K562 (cell line): ENCODE data around the gene GSS. TPM values are rescaled to one million over a fixed set of nuclear protein-coding genes. Genes with fewer than 3 reads are reported as not detected.

Experiments
- ATF6 ChIP-seq: sonication (generic); formaldehyde crosslinking; IDR thresholded peaks from 2 replicates; pipeline ENCODE4 v1.4.0; 2020; ENCODE audit warnings: mild to moderate bottlenecking, missing genetic modification reagents
- CEBPZ ChIP-seq: fragments of 150-350 bp; IDR thresholded peaks from 2 replicates; pipeline ENCODE4 v1.6.1; 2014; ENCODE audit warnings: low read depth, mild to moderate bottlenecking, low read length, borderline replicate concordance
- DPF2 ChIP-seq: fragments of 450-650 bp; IDR thresholded peaks from 2 replicates; pipeline ENCODE4 v1.6.1; 2016
- ETV6 ChIP-seq, 3 experiments: fragments of 150-350 bp in 1 of 3; sonication (generic) in 1 of 3; formaldehyde crosslinking in 1 of 3; IDR thresholded peaks; 2 replicates each; pipeline versions ENCODE4 v1.6.1 to v1.8.0; 2014 to 2022; ENCODE audit warnings: borderline replicate concordance in 2 of 3, low read depth in 2 of 3, antibody characterized with exemption in 1 of 3, low read length in 1 of 3, mild to moderate bottlenecking in 1 of 3, missing genetic modification reagents in 1 of 3
- KAT7 ChIP-seq: sonication (generic); formaldehyde crosslinking; IDR thresholded peaks from 2 replicates; pipeline ENCODE4 v1.8.0; 2022; ENCODE audit warnings: missing genetic modification reagents, mild to moderate bottlenecking, borderline replicate concordance
- KAT8 ChIP-seq: fragments of 450-650 bp; IDR thresholded peaks from 2 replicates; pipeline ENCODE4 v1.6.1; 2016; ENCODE audit warnings: low read depth, mild to moderate bottlenecking
- MEF2A ChIP-seq: IDR thresholded peaks from 2 replicates; pipeline ENCODE4 v1.6.1; 2011; ENCODE audit warnings: low read depth, mild to moderate bottlenecking, low read length, moderate library complexity; ENCODE audit not compliant: control insufficient read depth
- NBN ChIP-seq: fragments of 450-650 bp; IDR thresholded peaks from 2 replicates; pipeline ENCODE4 v1.6.1; 2016; ENCODE audit warnings: low read depth, mild to moderate bottlenecking
- PRMT5 ChIP-seq: sonication (generic); formaldehyde crosslinking; IDR thresholded peaks from 2 replicates; pipeline ENCODE4 v1.5.0; 2020; ENCODE audit warnings: missing genetic modification reagents
- RFX7 ChIP-seq: fragments of 250-450 bp; sonication (Bioruptor Pico); IDR thresholded peaks from 2 replicates; pipeline ENCODE4 v1.5.1; 2021; ENCODE audit warnings: mild to moderate bottlenecking
- SMAD2 ChIP-seq: fragments of 150-350 bp; IDR thresholded peaks from 2 replicates; pipeline ENCODE4 v1.6.1; 2014; ENCODE audit warnings: low read depth, mild to moderate bottlenecking, low read length
- SMAD4 ChIP-seq: fragments of 250-450 bp; sonication (Bioruptor Pico); conservative IDR thresholded peaks from 2 replicates; pipeline ENCODE4 v1.8.0; 2021; ENCODE audit warnings: inconsistent platforms, mild to moderate bottlenecking, moderate library complexity
- SMARCB1 ChIP-seq: IDR thresholded peaks from 2 replicates; pipeline ENCODE4 v1.6.1; 2011; ENCODE audit warnings: improper control_type of control experiment, low read depth; ENCODE audit not compliant: insufficient read length
- ZFP30 ChIP-seq: fragments of 250-450 bp; sonication (Bioruptor Pico); IDR thresholded peaks from 2 replicates; pipeline ENCODE4 v1.8.0; 2022; ENCODE audit warnings: moderate library complexity, mild to moderate bottlenecking, inconsistent platforms, borderline replicate concordance
- ZNF143 ChIP-seq: sonication (generic); formaldehyde crosslinking; IDR thresholded peaks from 2 replicates; pipeline ENCODE4 v1.9.0; 2022; ENCODE audit warnings: mild to moderate bottlenecking, missing genetic modification reagents
- ZNF217 ChIP-seq: sonication (generic); formaldehyde crosslinking; IDR thresholded peaks from 2 replicates; pipeline ENCODE4 v1.8.0; 2022; ENCODE audit warnings: mild to moderate bottlenecking, missing genetic modification reagents
- ZNF239 ChIP-seq: fragments of 250-450 bp; sonication (Bioruptor Pico); IDR thresholded peaks from 2 replicates; pipeline ENCODE4 v1.4.0; 2020; ENCODE audit warnings: mild to moderate bottlenecking
- ZNF586 ChIP-seq: fragments of 450-650 bp; formaldehyde crosslinking; conservative IDR thresholded peaks from 2 replicates; pipeline ENCODE4 v1.4.0; 2020; ENCODE audit warnings: mild to moderate bottlenecking, moderate library complexity
- polyA plus RNA-seq, 8 experiments: library from polyadenylated mRNA; depleted of rRNA in 4 of 8; stranded (reverse) in 5 of 8; unstranded in 3 of 8; fragments of >200 nt; fragmentation: Nextera tagmentation in 2 of 8; fragmentation: Illumina TruSeq in 1 of 8; extraction: Ambion mirVana in 2 of 8; extraction: Trizol in 1 of 8; gene quantifications; 2 replicates each; pipeline versions ENCODE4 v1.2.1 to v1.2.3, GENCODE V29; 2011 to 2014; ENCODE audit warnings: inconsistent platforms in 1 of 8, missing spikeins in 1 of 8
- total RNA-seq, 7 experiments: library from RNA; depleted of rRNA in 6 of 7; stranded (reverse); fragments of >200 nt in 6 of 7; fragmentation: Illumina TruSeq in 2 of 7; extraction: Trizol in 2 of 7; gene quantifications; 2 replicates each; pipeline versions ENCODE4 v1.2.1 to v1.2.3, GENCODE V29; 2011 to 2021; ENCODE audit warnings: low replicate concordance in 1 of 7
- TF ChIP-seq, protein P1 (sequence below): sonication (generic); formaldehyde crosslinking; IDR thresholded peaks from 2 replicates; pipeline ENCODE4 v1.8.0; 2022; ENCODE audit warnings: mild to moderate bottlenecking, missing genetic modification reagents, borderline replicate concordance

Gene GSS
- total and polyA plus RNA-seq, 9 of the 15 experiments (the other 6 are each of a cell fraction or from before 2014, with no cell fraction given), result 18.4 to 165 (median 89.4) TPM

GRCh38 chr20:34955231-34956040 lies at the start of gene GSS, which contains the start of gene MYH7B (continued):
- TF ChIP-seq, protein P1, sequence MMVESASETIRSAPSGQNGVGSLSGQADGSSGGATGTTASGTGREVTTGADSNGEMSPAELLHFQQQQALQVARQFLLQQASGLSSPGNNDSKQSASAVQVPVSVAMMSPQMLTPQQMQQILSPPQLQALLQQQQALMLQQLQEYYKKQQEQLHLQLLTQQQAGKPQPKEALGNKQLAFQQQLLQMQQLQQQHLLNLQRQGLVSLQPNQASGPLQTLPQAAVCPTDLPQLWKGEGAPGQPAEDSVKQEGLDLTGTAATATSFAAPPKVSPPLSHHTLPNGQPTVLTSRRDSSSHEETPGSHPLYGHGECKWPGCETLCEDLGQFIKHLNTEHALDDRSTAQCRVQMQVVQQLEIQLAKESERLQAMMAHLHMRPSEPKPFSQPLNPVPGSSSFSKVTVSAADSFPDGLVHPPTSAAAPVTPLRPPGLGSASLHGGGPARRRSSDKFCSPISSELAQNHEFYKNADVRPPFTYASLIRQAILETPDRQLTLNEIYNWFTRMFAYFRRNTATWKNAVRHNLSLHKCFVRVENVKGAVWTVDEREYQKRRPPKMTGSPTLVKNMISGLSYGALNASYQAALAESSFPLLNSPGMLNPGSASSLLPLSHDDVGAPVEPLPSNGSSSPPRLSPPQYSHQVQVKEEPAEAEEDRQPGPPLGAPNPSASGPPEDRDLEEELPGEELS (CRISPR knock-in tag), result peak; percentile 47; the same call in 1 of the 2 replicates
- no peak for TF ChIP-seq SMARCB1
- no peak for TF ChIP-seq SMAD4 (CRISPR knock-in tag)
- TF ChIP-seq ZNF239 (CRISPR knock-in tag), result no peak
- TF ChIP-seq SMAD2, result no peak
- TF ChIP-seq ZNF217 (CRISPR knock-in tag), result no peak
- TF ChIP-seq MEF2A, result no peak
- TF ChIP-seq ZFP30 (CRISPR knock-in tag), result no peak
- TF ChIP-seq RFX7, result no peak
- TF ChIP-seq KAT8, result no peak
- no peak for TF ChIP-seq ZNF586
- TF ChIP-seq ATF6 (CRISPR knock-in tag), result 0 out of 2 replicates have a peak, but pooled peaks have one; percentile 68
- TF ChIP-seq PRMT5 (CRISPR knock-in tag), result no peak
- no peak for TF ChIP-seq ETV6 (IDR thresholded peaks at IDR 0.05; ENCODE audit: borderline replicate concordance in 1 of 2, low read depth in 2 of 2, low read length in 1 of 2)
- TF ChIP-seq ETV6 (CRISPR knock-in tag; IDR thresholded peaks at IDR 0.05; ENCODE audit: borderline replicate concordance), result no peak
- TF ChIP-seq ZNF143 (CRISPR knock-in tag), result no peak; the same call in none of the 2 replicates
- peak; percentile 41; the same call in 1 of the 2 replicates for TF ChIP-seq DPF2
- peak; percentile 92; the same call in 1 of the 2 replicates for TF ChIP-seq KAT7 (CRISPR knock-in tag)
- no peak for TF ChIP-seq NBN
- no peak for TF ChIP-seq CEBPZ
